SK-N-SH (cell line): ENCODE data around the gene BRD2. TPM values are rescaled to one million over a fixed set of nuclear protein-coding genes. Genes with fewer than 3 reads are reported as not detected.
A peak's percentile ranks its signal among the peaks of the same experiment; 100 is the strongest.

Experiments used
- CTCF ChIA-PET: fragments of 300-600, 350-600 bp; formaldehyde crosslinking; extraction: SDS; loops from one replicate; lab custom pipeline; 2021; lab: Yijun Ruan, JAX
- POLR2A ChIA-PET: fragments of 350-600 bp; sonication (Branson Sonifier 250); formaldehyde crosslinking; extraction: SDS; loops from one replicate; lab custom pipeline; 2020; ENCODE audit warnings: antibody characterized with exemption, inconsistent platforms; lab: Yijun Ruan, JAX
- DNase-seq: peaks from one replicate; pipeline ENCODE4 v3.0.0; 2012
- H2AFZ ChIP-seq: fragments of 200-600 bp; sonication (generic); 2 replicates; pipeline ENCODE4 v1.8.1; 2016; ENCODE audit warnings: antibody characterized with exemption, mild to moderate bottlenecking, low read depth
- H3F3A ChIP-seq: fragments of 200-600 bp; sonication (generic); replicated peaks from 2 replicates; pipeline ENCODE3; 2016; ENCODE audit warnings: antibody characterized with exemption, mild to moderate bottlenecking; ENCODE audit not compliant: insufficient read depth
- H3K27ac ChIP-seq, 2 experiments: fragments of 200-500 bp in 1 of 2; fragments of 200-600 bp in 1 of 2; sonication (Bioruptor generic) in 1 of 2; sonication (generic), shearing (Covaris generic) in 1 of 2; 2 replicates each; pipeline versions ENCODE4 v1.5.1 to v1.6.1; 2014 to 2016; ENCODE audit warnings: low read depth in 2 of 2, inconsistent platforms in 1 of 2, low read length in 1 of 2, mild to moderate bottlenecking in 1 of 2, mixed read lengths in 1 of 2
- H3K27me3 ChIP-seq: fragments of 200-600 bp; sonication (generic), shearing (Covaris generic); 2 replicates; pipeline ENCODE4 v1.6.1; 2016; ENCODE audit warnings: mixed run types; ENCODE audit not compliant: insufficient read depth
- H3K36me3 ChIP-seq, 2 experiments: fragments of 200-500 bp in 1 of 2; fragments of 200-600 bp in 1 of 2; sonication (Bioruptor generic) in 1 of 2; sonication (generic) in 1 of 2; replicated peaks in 1 of 2; 2 replicates each; pipeline versions ENCODE3 to v1.5.1; 2014 to 2016; ENCODE audit warnings: low read length in 1 of 2, mild to moderate bottlenecking in 1 of 2; ENCODE audit not compliant: insufficient read depth in 2 of 2, control insufficient read depth in 1 of 2
- H3K4me1 ChIP-seq, 2 experiments: fragments of 200-500 bp in 1 of 2; fragments of 200-600 bp in 1 of 2; sonication (Bioruptor generic) in 1 of 2; sonication (generic), shearing (Covaris generic) in 1 of 2; 2 replicates each; pipeline versions ENCODE4 v1.5.1 to v1.6.1; 2014 to 2016; ENCODE audit warnings: low read depth in 1 of 2, low read length in 1 of 2, mixed run types in 1 of 2; ENCODE audit not compliant: insufficient read depth in 2 of 2, control insufficient read depth in 1 of 2
- H3K4me2 ChIP-seq: fragments of 200-600 bp; sonication (generic), shearing (Covaris generic); 2 replicates; pipeline ENCODE4 v1.6.1; 2017; ENCODE audit warnings: mixed run types
- H3K4me3 ChIP-seq, 2 experiments: fragments of 200-500 bp in 1 of 2; fragments of 200-600 bp in 1 of 2; sonication (Bioruptor generic) in 1 of 2; sonication (generic), shearing (Covaris generic) in 1 of 2; 2 replicates each; pipeline versions ENCODE4 v1.5.1 to v1.8.1; 2014 to 2016; ENCODE audit warnings: low read depth in 2 of 2, inconsistent platforms in 1 of 2, low read length in 1 of 2, mild to moderate bottlenecking in 1 of 2, mixed read lengths in 1 of 2, moderate library complexity in 1 of 2
- H3K79me2 ChIP-seq: fragments of 200-600 bp; sonication (generic); 2 replicates; pipeline ENCODE4 v1.8.1; 2017; ENCODE audit warnings: mild to moderate bottlenecking; ENCODE audit not compliant: insufficient read depth
- H3K9ac ChIP-seq: fragments of 200-600 bp; sonication (generic); 2 replicates; pipeline ENCODE4 v1.6.1; 2017; ENCODE audit warnings: mixed run types
- H3K9me2 ChIP-seq: fragments of 200-600 bp; sonication (generic); 2 replicates; pipeline ENCODE4 v1.6.1; 2017; ENCODE audit warnings: mixed run types
- H3K9me3 ChIP-seq: fragments of 200-600 bp; sonication (generic); 2 replicates; pipeline ENCODE4 v1.6.1; 2017; ENCODE audit warnings: mixed run types, mild to moderate bottlenecking, moderate library complexity
- H4K20me1 ChIP-seq: fragments of 200-600 bp; sonication (generic); 2 replicates; pipeline ENCODE4 v1.6.1; 2017; ENCODE audit warnings: mild to moderate bottlenecking, mixed run types; ENCODE audit not compliant: insufficient read depth
- CHD2 ChIP-seq: fragments of 150-350 bp; IDR thresholded peaks from 2 replicates; pipeline ENCODE4 v1.6.1; 2018; ENCODE audit warnings: low read length; ENCODE audit not compliant: partially characterized antibody
- CTCF ChIP-seq: fragments of 200-600 bp; sonication (generic); IDR thresholded peaks from 2 replicates; pipeline ENCODE4 v1.6.1; 2017; ENCODE audit warnings: antibody characterized with exemption, mild to moderate bottlenecking, moderate library complexity
- FOXJ3 ChIP-seq: sonication (generic); formaldehyde crosslinking; IDR thresholded peaks from 2 replicates; pipeline ENCODE4 v1.5.1; 2020; ENCODE audit warnings: mild to moderate bottlenecking, missing genetic modification reagents
- FOXM1 ChIP-seq: IDR thresholded peaks from 2 replicates; pipeline ENCODE4 v1.4.0; 2012; ENCODE audit warnings: low read depth, mild to moderate bottlenecking
- GATA2 ChIP-seq: sonication (generic); formaldehyde crosslinking; IDR thresholded peaks from 2 replicates; pipeline ENCODE4 v1.5.0; 2020; ENCODE audit warnings: mild to moderate bottlenecking, missing genetic modification reagents
- IRF3 ChIP-seq: fragments of 150-350 bp; IDR thresholded peaks from 2 replicates; pipeline ENCODE4 v1.6.1; 2016; ENCODE audit warnings: mild to moderate bottlenecking, low read depth, low read length
- MEF2A ChIP-seq: IDR thresholded peaks from 2 replicates; pipeline ENCODE4 v1.4.0; 2012; ENCODE audit warnings: low read depth, borderline replicate concordance
- MXI1 ChIP-seq: IDR thresholded peaks from 2 replicates; pipeline ENCODE4 v1.6.1; 2012; ENCODE audit warnings: mild to moderate bottlenecking, low read depth, low read length, improper control_type of control experiment
- NRF1 ChIP-seq: IDR thresholded peaks from 2 replicates; pipeline ENCODE4 v1.6.1; 2012; ENCODE audit warnings: low read depth, mild to moderate bottlenecking, low read length
- PBX3 ChIP-seq: IDR thresholded peaks from 2 replicates; pipeline ENCODE4; 2012
- RAD21 ChIP-seq: IDR thresholded peaks from 2 replicates; pipeline ENCODE4 v1.6.1; 2012; ENCODE audit warnings: mild to moderate bottlenecking, low read length
- RFX5 ChIP-seq: IDR thresholded peaks from 2 replicates; pipeline ENCODE4 v1.6.1; 2012; ENCODE audit warnings: mild to moderate bottlenecking, improper control_type of control experiment, low read length
- RXRA ChIP-seq: IDR thresholded peaks from 2 replicates; pipeline ENCODE4 v1.4.0; 2012; ENCODE audit warnings: low read depth, mild to moderate bottlenecking, borderline replicate concordance
- SMC3 ChIP-seq: IDR thresholded peaks from 2 replicates; pipeline ENCODE4 v1.6.1; 2012; ENCODE audit warnings: low read depth, low read length, improper control_type of control experiment
- TCF12 ChIP-seq: IDR thresholded peaks from 2 replicates; pipeline ENCODE4 v1.4.0; 2012
- YY1 ChIP-seq: IDR thresholded peaks from 2 replicates; pipeline ENCODE4 v1.4.0; 2012; ENCODE audit warnings: low read depth, mild to moderate bottlenecking
- ZBTB33 ChIP-seq: IDR thresholded peaks from 2 replicates; pipeline ENCODE4 v1.4.0; 2012; ENCODE audit warnings: low read depth, borderline replicate concordance
- WGBS: methylation state at CpG from one replicate; pipeline ENCODE4 v1.1.6; 2017; ENCODE audit warnings: low lambda C conversion rate; 5-methylcytosine and 5-hydroxymethylcytosine counted together
- polyA plus RNA-seq, 3 experiments: library from polyadenylated mRNA; depleted of rRNA; stranded (reverse); fragments of >200 nt; gene quantifications; 2 replicates each; pipeline ENCODE4 v1.2.3, GENCODE V29; 2012

Gene BRD2
- polyA plus RNA-seq, 1 of the 3 experiments (the other 2 are of a cell fraction): 104 TPM

- TF ChIP-seq PBX3 (no peak), MEF2A (no peak), RXRA (no peak), RFX5 (no peak), NRF1 (no peak), FOXM1 (no peak), CHD2 (no peak), YY1 (no peak), ZBTB33 (no peak)
Measured at GRCh38 chr6:32946893-32947292, 21.5 kb upstream of the BRD2 start (continued).

- ChIA-PET POLR2A (interaction anchor here (1.0 kb wide), 1 partner anchor 24 kb away, joined by 3 read pairs; no protein-coding TSS in a partner anchor), CTCF (interaction anchor here (0.6 to 2.6 kb wide), 13 partner anchors 9 to 115 kb away, joined by 3 to 15 read pairs (median 3); partner anchors contain the start of gene TAP2)
- Histone ChIP-seq H3K9ac (no peak overlapping the region), H3K9me3 (peaks cover 10% of the 10 kb centered on the region), H3F3A (no peaks in the 10 kb centered on the region), H3K4me2 (no peak overlapping the region), H3K27me3 (peaks cover 14% of the 10 kb centered on the region; the same call in 1 of the 2 replicates), H3K9me2 (no peaks in the 10 kb centered on the region), H3K27ac (no peak overlapping the region), H4K20me1 (no peaks in the 10 kb centered on the region), H3K4me3 (no peak overlapping the region), H3K79me2 (no peaks in the 10 kb centered on the region), H3K4me1 (peaks cover 0 to 2% of the 10 kb centered on the region in 2 experiments; a peak in 1 of 4 replicates), H3K36me3 (no peaks in the 10 kb centered on the region), H2AFZ (no peak overlapping the region)
- DNase-seq: peak; percentile 21
- no peak for TF ChIP-seq MXI1
- no peak for TF ChIP-seq IRF3
- TF ChIP-seq RAD21: peak; percentile 74
- peak; percentile 61 for TF ChIP-seq CTCF
- no peak for TF ChIP-seq YY1
- no peak for TF ChIP-seq TCF12
- TF ChIP-seq SMC3: peak; percentile 58
- TF ChIP-seq GATA2: no peak
- TF ChIP-seq FOXJ3: no peak
- 48% methylated on average over 11 of the region's 11 CpGs for WGBS
Measured at GRCh38 chr6:32947552-32948465, 20.6 kb upstream of the BRD2 start.
